ENCODE results near the gene TMEM63A.
"Not testable (repeated sequence)": the region's sequence is repeated elsewhere in the genome, so short reads cannot be mapped to it uniquely, and the experiment has no call there.

Gene TMEM63A

DNA sequence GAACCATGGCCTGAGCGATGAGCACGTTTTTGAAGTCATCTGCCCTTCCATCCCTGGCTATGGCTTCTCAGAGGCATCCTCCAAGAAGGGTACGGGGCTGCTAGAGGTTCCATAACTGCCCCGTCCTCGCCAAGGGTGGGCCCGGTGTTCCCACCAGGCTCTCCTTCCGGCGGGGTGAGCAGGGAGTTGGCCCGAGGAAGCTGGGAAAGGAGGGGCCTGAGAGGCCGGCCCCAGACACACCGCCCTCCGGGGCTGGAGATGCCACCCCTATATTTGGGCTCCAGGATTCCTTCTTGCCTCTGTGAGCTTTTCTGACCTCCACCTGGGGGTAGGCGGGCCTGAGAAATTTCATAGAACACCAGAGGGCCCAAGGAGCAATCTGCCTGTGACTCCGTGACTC is 43.4 kb downstream of the TMEM63A start:
- no peak for DNase-seq (ENCODE audit: low read depth)
- TF ChIP-seq, protein P1, sequence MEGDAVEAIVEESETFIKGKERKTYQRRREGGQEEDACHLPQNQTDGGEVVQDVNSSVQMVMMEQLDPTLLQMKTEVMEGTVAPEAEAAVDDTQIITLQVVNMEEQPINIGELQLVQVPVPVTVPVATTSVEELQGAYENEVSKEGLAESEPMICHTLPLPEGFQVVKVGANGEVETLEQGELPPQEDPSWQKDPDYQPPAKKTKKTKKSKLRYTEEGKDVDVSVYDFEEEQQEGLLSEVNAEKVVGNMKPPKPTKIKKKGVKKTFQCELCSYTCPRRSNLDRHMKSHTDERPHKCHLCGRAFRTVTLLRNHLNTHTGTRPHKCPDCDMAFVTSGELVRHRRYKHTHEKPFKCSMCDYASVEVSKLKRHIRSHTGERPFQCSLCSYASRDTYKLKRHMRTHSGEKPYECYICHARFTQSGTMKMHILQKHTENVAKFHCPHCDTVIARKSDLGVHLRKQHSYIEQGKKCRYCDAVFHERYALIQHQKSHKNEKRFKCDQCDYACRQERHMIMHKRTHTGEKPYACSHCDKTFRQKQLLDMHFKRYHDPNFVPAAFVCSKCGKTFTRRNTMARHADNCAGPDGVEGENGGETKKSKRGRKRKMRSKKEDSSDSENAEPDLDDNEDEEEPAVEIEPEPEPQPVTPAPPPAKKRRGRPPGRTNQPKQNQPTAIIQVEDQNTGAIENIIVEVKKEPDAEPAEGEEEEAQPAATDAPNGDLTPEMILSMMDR (IDR thresholded peaks at IDR 0.05; ENCODE audit: low read length, missing control alignments): no peak
- H3K4me3 ChIP-seq (replicated peaks; ENCODE audit: low read depth, low read length): no peak overlapping the region

DNA sequence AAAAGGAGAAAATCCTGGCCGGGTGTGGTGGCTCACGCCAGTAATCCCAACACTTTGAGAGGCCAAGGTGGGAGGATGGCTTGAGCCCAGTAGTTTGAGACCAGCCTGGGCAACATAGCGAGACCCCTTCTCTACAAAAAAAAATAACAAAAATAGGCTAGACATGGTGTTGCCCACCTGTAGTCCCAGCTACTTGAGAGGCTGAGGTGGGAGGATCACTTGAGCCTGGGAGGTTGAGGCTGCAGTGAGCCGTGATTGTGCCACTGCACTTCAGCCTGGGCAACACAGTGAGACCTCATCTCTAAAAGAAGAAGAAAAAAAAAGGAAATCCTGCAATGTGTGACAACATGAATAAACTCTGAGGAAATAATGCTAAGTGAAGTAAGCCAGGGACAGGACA is 45.9 kb downstream of the TMEM63A start:
- not testable (repeated sequence) for H3K4me3 ChIP-seq (replicated peaks; ENCODE audit: low read depth, low read length); DNase-seq (ENCODE audit: low read depth)

DNA sequence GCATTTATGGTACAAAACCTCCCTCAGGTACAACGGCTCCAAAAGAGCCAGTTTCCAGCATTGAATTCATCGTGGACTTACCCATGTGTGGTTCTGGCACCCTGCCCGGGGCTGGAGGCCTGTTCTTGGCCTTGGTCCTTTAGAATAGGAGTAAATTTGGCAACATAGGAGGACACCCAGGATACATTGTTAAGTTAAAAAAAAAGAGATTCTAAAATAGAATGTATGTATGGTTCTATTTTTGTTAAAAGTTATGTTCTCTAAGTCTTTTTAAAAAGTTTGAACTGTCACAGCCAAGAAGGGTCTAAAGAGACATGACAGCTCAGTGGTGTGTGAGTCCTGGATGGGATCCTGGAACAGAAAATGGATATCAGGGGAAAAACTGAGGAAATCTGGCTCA is 46.3 kb downstream of the TMEM63A start:
- peak; percentile 82 for DNase-seq (ENCODE audit: low read depth)
- H3K4me3 ChIP-seq (replicated peaks; ENCODE audit: low read depth, low read length): no peak overlapping the region
- TF ChIP-seq, protein P1 (IDR thresholded peaks at IDR 0.05; ENCODE audit: low read length, missing control alignments): no peak

DNA sequence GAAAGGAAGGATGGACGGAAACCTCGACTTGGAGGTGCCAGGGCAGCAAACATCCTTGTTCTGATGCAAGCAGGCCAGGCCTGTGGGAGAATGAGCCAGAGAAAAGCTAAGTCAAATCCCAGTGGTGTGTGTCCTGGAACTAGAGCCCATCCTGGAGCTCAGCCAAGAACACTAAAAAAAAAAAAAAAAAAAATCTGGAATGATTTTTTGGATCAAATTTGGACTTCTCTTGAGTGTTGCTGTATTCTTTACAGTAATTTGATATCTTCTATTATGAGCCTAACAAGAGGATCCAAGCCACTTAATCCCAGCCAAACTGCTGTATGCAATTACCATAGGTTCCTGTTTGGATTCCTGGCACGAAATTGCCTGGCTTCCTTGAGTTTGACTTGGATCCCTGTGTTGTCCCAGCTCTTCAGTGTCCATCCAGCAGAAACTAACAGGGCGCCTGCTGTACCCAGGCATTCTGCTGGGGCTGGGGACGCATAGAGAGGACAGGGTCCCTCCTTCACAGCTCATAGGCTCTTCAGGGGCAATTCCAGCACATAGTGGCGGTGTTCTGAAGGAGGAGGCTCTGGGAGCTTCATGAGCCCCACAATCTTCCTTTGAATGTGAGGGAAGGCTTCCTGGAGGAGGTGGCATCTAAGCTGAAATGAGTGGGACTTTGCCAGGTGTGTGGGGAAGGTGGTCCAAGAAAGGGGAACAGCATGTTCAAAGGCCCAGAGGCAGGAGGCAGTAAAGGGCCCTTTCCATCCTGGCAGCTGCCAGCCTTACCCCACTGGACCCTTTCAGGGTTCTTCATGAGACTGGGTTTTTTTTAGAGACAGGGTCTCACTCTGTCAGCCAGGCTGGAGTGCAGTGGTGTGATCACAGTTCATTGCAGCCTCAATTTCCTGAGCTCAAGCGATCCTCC is 47.5 kb downstream of the TMEM63A start:
- H3K4me3 ChIP-seq (replicated peaks; ENCODE audit: low read depth, low read length): no peak overlapping the region
- TF ChIP-seq, protein P1 (IDR thresholded peaks at IDR 0.05; ENCODE audit: low read length, missing control alignments): no peak
- peak; percentile 88 for DNase-seq (ENCODE audit: low read depth)

GRCh38 chr1:225830841-225831240 is 51.3 kb downstream of the TMEM63A start:
- DNase-seq (ENCODE audit: low read depth): no peak
- TF ChIP-seq, protein P1 (IDR thresholded peaks at IDR 0.05; ENCODE audit: low read length, missing control alignments): no peak
- no peak overlapping the region for H3K4me3 ChIP-seq (replicated peaks; ENCODE audit: low read depth, low read length)

DNA sequence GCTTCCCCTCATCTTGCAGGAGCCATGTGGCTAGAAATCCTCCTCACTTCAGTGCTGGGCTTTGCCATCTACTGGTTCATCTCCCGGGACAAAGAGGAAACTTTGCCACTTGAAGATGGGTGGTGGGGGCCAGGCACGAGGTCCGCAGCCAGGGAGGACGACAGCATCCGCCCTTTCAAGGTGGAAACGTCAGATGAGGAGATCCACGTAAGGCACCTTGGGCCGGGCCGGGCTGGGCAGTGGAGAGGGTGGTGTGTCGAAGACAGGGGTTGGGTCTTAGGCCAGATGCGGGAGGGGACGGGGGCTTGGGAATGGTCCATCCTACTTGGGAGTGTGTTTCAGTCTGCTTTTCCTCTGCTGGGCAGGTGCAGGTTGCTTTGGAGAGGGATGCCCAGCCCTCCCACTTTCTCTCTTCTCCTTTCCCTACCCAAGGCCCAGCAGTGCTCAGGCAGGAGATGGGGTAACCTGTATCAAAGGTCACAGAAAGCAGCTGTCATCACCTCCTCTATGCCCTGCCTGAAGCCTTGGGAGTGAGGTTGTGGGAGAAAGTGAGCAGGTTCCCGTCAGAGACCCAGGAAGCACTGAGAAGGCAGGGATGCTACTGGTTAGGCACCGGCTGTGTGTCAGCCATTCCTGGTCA is 53.4 kb downstream of the TMEM63A start:
- DNase-seq (ENCODE audit: low read depth): no peak
- TF ChIP-seq, protein P1 (IDR thresholded peaks at IDR 0.05; ENCODE audit: low read length, missing control alignments): no peak
- H3K4me3 ChIP-seq (replicated peaks; ENCODE audit: low read depth, low read length): no peak overlapping the region

GRCh38 chr1:225827076-225827475 is 55.1 kb downstream of the TMEM63A start:
- H3K4me3 ChIP-seq (replicated peaks; ENCODE audit: low read depth, low read length): no peak overlapping the region
- TF ChIP-seq, protein P1 (IDR thresholded peaks at IDR 0.05; ENCODE audit: low read length, missing control alignments): no peak
- no peak for DNase-seq (ENCODE audit: low read depth)

All from fibroblast of pulmonary artery (primary cell).